HG02852 (cell line): ENCODE results near the gene SPRR5.

Experiments used
- ATAC-seq: cut with Tn5 transposase; IDR thresholded peaks from one replicate; pipeline ENCODE4 v1.9.1; 2021; ENCODE audit warnings: mild to moderate bottlenecking, moderate library complexity; ENCODE audit not compliant: unreplicated experiment

Gene SPRR5

GRCh38 chr1:152942161-152942560 is 4.8 kb upstream of the SPRR5 start:
- ATAC-seq: no peak

GRCh38 chr1:152946248-152946647 is 758 bp upstream of the SPRR5 start:
- no peak for ATAC-seq

GRCh38 chr1:152951711-152952110 is 4.7 kb downstream of the SPRR5 start:
- no peak for ATAC-seq

- no peak for ATAC-seq
Measured at GRCh38 chr1:152953761-152954160, 6.8 kb downstream of the SPRR5 start.

- no peak for ATAC-seq
Measured at GRCh38 chr1:152954436-152954835, 7.4 kb downstream of the SPRR5 start.

- no peak for ATAC-seq
Measured at GRCh38 chr1:152957561-152957960, 10.6 kb downstream of the SPRR5 start.

DNA sequence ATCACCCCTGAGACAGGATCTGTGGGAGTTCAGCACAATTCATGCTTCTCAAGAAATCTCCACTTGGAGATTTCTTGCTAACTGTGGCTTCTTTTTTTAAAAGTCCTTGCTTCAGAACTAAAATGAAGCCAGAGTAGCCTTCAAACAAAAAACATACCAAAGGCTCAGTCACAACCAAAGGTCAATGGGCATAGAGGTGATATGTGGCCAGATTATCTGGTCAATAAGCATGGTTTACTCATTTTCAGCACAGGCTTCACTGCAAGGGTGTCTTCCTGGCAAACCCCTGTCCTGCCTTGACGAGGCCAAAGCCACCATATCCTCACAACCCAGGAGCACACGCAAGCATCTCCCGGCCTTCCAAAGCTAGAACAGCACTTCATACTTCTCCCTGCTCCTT is 12.3 kb downstream of the SPRR5 start:
- ATAC-seq: no peak

- ATAC-seq: no peak
Measured at GRCh38 chr1:152959801-152960451, 12.9 kb downstream of the SPRR5 start.

DNA sequence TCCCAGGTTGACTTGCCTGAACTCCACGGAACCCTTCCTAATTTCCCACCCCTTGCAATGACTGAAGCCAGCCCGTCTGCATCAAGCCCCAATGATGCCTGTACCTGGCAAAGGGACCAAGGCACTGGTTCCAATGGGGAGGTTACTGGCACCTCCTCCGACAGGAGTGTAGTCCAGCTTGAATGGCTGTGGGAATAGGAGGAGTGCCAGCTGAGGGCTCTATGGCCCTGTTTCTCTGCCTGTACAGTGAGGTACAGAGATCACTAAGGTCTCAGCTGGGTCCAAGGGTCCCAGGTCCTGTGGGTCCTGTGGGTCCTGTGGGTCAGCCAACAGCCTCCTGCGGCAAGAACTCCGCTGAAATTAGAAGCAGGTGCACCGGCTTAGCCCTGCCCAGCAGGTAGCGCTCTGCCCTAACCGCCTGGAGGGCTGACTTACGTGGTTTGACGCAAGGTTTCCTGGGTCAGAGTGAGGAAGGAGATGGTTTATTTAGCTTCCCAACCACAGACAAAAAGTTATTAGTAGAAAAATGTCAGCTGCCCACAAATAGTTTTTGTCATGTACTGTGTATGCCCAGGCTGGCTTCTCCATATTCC is 13.5 kb downstream of the SPRR5 start:
- ATAC-seq: no peak

DNA sequence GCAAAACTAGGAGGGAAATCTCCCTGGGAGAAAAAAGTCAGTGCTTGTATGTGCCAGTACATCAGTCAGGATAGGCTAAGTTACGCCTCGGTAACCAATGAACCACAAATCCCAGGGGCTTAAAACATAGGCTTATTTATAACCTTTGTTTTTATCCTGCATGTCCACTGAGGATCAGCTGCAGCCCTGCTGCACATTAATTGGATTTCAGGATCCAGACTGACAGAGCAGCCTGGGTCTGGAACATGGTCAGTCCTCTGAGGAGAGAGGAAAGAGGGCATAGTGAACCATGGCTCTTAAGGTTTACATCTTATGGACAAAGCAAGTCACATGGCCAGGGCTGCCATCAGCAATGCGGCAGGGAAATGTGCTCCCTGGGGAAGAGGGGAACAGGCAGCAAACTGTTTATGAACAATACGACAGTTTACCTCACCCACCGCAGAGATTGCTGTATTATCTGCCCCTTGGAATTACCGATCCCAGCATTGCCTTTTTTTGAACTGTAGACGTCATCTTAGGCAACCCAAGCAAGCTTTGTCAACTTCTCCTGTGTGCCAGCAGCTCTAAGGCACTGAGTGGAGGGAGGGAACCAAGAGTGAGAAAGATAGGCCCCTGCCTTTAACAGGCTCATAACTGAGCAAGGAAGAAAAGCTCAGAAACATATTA is 14.4 kb downstream of the SPRR5 start:
- ATAC-seq: no peak

- ATAC-seq: no peak
Measured at GRCh38 chr1:152962876-152963415, 15.9 kb downstream of the SPRR5 start.

GRCh38 chr1:152964536-152964935 is 17.5 kb downstream of the SPRR5 start:
- no peak for ATAC-seq

DNA sequence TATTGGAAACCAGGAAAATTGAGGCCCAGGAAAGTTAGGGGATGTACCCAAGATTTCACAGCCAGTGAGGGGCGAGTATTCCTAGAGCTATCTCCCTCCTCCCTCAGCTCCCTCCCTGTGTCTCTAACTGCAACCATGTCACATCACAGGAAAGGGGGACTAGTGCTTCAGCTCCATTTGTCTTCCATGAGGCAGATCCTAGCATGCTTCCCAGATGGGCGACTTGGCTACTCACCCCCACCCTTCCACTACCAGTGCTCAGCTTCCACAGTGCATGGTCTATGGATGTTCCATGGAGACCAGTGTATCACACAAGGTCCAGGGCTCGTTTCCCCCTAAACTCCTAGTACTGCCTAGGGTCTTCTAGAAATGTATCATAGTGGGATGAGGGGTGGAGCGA is 18.8 kb downstream of the SPRR5 start:
- ATAC-seq: no peak

GRCh38 chr1:152967201-152967600 is 20.2 kb downstream of the SPRR5 start:
- no peak for ATAC-seq

GRCh38 chr1:152968248-152968647 is 21.2 kb downstream of the SPRR5 start:
- peak; percentile 78 for ATAC-seq

DNA sequence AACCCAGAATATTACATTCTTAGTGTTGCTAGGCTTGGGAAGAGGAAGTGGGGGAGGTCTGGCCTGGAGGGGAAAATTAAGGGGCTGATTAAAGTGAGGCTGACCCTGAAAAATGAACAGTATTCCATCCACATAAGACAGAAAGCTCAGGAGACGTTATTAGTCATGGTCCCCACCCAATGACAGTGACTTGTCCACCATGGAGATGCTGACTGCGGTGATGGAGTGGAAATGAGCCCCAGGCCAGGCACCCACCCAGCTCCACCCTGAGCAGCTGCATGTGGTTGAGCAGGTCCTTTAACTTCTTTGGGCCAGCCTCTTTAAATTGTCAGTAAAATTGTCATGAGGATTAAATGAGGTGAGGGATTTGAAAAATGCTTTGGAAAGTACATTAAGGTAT is 22.0 kb downstream of the SPRR5 start:
- no peak for ATAC-seq

DNA sequence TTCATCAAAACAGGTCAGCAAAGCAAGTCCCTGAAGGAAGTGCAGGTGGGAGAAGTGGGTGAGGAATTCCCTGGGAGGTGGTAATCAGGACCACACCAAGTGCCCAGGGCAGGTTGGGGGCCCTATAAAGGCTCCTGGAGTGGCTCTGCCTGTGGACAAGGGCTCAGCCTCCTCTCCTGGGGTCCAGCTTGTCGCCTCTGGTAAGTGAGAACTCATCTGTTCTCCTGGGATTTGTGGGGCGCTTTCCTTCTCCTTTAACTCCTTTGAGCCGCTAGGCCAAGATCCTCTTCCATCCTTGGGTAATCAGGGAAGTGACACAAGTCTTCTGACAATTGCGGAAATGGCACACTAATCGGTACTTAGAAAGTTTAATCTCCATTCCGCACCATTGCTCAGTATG is 23.5 kb downstream of the SPRR5 start, which contains the start of gene SPRR4:
Gene SPRR4 (plus strand): TSS at position 154 of the 400 bp plus-strand sequence. CDS start 1,243 bp downstream, outside the sequence.
- no peak for ATAC-seq

GRCh38 chr1:152972196-152972886 is 25.3 kb downstream of the SPRR5 start:
- no peak for ATAC-seq

GRCh38 chr1:152976688-152977087 is 29.7 kb downstream of the SPRR5 start:
- no peak for ATAC-seq

- no peak for ATAC-seq
Measured at GRCh38 chr1:152977614-152978013, 30.6 kb downstream of the SPRR5 start.

DNA sequence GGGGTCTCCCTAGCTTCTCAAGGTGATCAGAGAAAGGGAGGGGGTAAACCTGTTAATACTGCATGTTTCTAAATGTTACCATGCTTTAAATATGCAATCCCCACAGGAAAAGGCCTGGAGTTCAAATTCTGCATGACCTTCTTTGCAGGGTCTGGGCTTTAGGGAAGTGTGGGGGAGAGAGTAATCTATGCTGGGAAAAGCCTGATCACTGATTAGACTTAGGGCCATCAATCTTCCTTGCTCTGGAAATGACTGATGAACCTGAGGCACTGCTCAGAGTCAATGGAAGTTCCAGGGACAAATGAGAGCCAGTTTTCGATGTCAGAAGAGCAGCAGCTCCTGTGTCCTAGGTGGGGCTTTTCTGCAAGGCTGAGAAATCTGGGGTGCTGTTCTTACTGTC is 33.7 kb downstream of the SPRR5 start:
- no peak for ATAC-seq
